PFSK-1 (cell line): Measurements from ENCODE around the gene CATSPER1. TPM values are rescaled to one million over a fixed set of nuclear protein-coding genes. Genes with fewer than 3 reads are reported as not detected.

Experiments
- FOXP2 ChIP-seq: optimal IDR thresholded peaks from 2 replicates; pipeline ENCODE3; 2011; ENCODE audit warnings: borderline replicate concordance, control low read depth, inconsistent platforms; ENCODE audit not compliant: insufficient read depth; ENCODE audit errors: extremely low read length, extremely low read depth
- POLR2AphosphoS5 ChIP-seq: IDR thresholded peaks from 2 replicates; pipeline ENCODE4 v1.6.1; 2012; ENCODE audit warnings: low read depth, mild to moderate bottlenecking, control low read depth, low read length, moderate library complexity
- SIN3A ChIP-seq: IDR thresholded peaks from 2 replicates; pipeline ENCODE4 v1.6.1; 2012; ENCODE audit warnings: mild to moderate bottlenecking, low read length, moderate library complexity, borderline replicate concordance; ENCODE audit not compliant: insufficient read depth
- TAF1 ChIP-seq: IDR thresholded peaks from 2 replicates; pipeline ENCODE4 v1.6.1; 2012; ENCODE audit warnings: low read length, control low read depth, borderline replicate concordance; ENCODE audit not compliant: insufficient read depth
- polyA plus RNA-seq: library from polyadenylated mRNA; unstranded; fragments of >200 nt; gene quantifications from one replicate; pipeline ENCODE4 v1.2.1, GENCODE V29; 2012; ENCODE audit warnings: low read depth, missing spikeins; ENCODE audit not compliant: insufficient read length
- TF ChIP-seq, protein P1 (sequence below), 2 experiments: IDR thresholded peaks; 2 replicates each; pipeline versions ENCODE4 v1.6.1 to v1.8.0; 2011 to 2012; ENCODE audit warnings: low read depth in 2 of 2, low read length in 2 of 2, control low read depth in 1 of 2, inconsistent platforms in 1 of 2, mild to moderate bottlenecking in 1 of 2, moderate library complexity in 1 of 2; ENCODE audit not compliant: insufficient read depth in 1 of 2

Gene CATSPER1
- not detected for polyA plus RNA-seq

DNA sequence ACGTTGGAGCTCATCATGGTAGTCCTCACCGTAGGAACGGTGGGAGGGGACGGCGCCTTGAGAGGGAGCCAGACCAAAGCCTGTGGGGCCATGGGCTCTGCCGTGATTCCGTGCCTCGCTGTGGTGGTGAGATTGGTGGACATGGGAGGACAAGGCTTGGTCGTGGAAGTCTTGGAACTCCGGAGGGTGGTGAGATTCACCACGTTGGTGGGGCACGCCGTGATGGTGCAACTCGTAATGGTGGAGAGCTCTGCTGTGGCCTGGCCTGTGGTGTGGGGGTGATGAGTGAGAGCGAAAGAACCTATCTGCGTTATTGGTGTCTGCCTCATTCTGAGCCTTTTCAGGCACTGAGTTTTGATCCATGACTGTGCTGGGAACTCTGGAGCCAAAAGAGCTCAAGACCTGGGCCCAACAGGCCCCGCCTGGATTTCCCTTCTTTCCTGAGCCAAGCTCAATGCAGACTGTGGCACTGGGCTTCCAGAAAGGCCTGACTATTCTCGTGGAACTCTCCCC lies at the start of gene CATSPER1:
TSS of gene CATSPER1 (minus strand) at position 463 of the 513 bp plus-strand sequence. CDS start at position 363, 100 bp downstream.
- TF ChIP-seq SIN3A (no peak), FOXP2 (no peak), POLR2AphosphoS5 (no peak), TAF1 (no peak)
- TF ChIP-seq, protein P1, sequence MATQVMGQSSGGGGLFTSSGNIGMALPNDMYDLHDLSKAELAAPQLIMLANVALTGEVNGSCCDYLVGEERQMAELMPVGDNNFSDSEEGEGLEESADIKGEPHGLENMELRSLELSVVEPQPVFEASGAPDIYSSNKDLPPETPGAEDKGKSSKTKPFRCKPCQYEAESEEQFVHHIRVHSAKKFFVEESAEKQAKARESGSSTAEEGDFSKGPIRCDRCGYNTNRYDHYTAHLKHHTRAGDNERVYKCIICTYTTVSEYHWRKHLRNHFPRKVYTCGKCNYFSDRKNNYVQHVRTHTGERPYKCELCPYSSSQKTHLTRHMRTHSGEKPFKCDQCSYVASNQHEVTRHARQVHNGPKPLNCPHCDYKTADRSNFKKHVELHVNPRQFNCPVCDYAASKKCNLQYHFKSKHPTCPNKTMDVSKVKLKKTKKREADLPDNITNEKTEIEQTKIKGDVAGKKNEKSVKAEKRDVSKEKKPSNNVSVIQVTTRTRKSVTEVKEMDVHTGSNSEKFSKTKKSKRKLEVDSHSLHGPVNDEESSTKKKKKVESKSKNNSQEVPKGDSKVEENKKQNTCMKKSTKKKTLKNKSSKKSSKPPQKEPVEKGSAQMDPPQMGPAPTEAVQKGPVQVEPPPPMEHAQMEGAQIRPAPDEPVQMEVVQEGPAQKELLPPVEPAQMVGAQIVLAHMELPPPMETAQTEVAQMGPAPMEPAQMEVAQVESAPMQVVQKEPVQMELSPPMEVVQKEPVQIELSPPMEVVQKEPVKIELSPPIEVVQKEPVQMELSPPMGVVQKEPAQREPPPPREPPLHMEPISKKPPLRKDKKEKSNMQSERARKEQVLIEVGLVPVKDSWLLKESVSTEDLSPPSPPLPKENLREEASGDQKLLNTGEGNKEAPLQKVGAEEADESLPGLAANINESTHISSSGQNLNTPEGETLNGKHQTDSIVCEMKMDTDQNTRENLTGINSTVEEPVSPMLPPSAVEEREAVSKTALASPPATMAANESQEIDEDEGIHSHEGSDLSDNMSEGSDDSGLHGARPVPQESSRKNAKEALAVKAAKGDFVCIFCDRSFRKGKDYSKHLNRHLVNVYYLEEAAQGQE (IDR thresholded peaks at IDR 0.05; ENCODE audit: insufficient read depth in 1 of 2, low read depth in 2 of 2, low read length in 2 of 2) = no peak

DNA sequence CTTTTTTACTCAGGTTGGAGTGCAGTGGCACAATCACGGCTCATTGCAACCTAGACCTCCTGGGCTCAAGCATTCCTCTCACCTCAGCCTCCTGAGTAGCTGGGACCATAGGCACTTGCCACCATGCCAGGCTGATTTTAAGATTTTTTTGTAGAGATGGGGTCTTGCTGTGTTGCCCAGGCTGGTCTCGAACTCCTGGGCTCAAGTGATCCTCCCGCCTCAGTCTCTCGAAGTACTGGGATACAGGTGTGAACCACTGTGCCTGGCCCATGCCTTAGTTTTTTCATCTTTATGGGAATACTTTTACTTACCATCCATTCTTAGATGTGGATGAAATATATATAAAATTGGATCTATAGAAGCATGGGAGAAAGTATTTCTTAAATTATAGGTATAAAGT lies 49.0 kb upstream of the CATSPER1 start:
- TF ChIP-seq SIN3A (no peak), TAF1 (no peak), POLR2AphosphoS5 (no peak)
- TF ChIP-seq, protein P1 (IDR thresholded peaks at IDR 0.05; ENCODE audit: insufficient read depth in 1 of 2, low read depth in 2 of 2, low read length in 2 of 2) = no peak

DNA sequence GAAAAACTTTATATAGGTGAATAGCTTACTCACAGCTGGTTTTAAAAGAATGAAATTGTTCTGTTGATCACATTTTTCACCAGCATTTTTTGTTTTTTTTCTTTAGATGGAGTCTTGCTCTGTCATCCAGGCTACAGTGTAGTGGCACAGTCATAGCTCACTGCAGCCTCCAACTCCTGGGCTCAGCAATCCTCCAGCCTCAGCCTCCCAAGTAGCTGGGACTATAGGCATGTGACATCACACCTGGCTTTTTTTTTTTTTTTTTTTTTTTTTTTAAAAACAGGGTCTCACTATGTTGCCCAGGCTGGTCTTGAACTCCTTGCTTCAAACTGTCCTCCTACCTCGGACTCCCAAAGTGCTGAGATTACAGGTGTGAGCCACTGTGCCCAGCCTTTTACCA lies 47.4 kb upstream of the CATSPER1 start:
- TF ChIP-seq FOXP2 (no peak), TAF1 (no peak), POLR2AphosphoS5 (no peak)

DNA sequence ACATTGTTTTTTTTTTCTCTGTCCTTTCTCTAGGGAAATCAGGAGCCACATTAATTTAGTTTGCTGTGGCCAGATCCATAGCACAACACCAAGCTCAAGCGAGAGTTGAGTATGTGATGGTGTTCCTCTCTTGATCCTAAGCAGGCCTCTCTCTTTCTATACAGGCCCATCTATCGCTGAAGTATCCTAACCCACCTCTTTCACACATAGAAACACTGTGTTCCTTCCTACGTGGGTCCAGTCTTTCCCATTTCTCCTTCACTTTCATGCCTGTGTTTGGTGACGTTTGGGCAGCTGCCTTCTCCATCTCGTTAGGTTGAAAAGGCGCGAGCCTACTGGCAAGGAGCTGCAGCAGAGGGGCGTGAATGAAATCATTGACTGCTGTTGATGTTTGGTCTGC lies 46.2 kb upstream of the CATSPER1 start:
- TF ChIP-seq POLR2AphosphoS5 = no peak
- no peak for TF ChIP-seq FOXP2
- TF ChIP-seq SIN3A = no peak

DNA sequence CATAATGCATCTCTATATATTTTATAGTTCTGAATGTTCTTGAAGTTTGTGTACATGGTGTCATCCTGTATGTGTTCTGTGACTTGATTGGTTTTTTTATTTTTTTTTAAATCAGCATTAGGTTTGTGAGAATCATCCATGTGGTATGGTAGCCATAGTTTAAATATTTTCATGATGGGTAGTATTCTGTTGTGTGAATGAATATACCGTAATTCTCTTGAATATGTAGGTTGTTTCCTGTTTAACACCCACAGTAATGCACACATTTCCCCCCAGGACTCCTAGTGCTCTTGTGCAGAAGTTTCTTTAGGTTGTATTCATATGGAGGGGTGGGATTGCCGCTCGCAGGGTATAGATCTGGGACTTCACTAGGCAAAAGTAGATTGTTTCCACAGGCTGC lies 45.8 kb upstream of the CATSPER1 start:
- TF ChIP-seq TAF1 = no peak
- TF ChIP-seq, protein P1 (IDR thresholded peaks at IDR 0.05; ENCODE audit: insufficient read depth in 1 of 2, low read depth in 2 of 2, low read length in 2 of 2) = no peak
- no peak for TF ChIP-seq SIN3A
- no peak for TF ChIP-seq POLR2AphosphoS5
- no peak for TF ChIP-seq FOXP2

DNA sequence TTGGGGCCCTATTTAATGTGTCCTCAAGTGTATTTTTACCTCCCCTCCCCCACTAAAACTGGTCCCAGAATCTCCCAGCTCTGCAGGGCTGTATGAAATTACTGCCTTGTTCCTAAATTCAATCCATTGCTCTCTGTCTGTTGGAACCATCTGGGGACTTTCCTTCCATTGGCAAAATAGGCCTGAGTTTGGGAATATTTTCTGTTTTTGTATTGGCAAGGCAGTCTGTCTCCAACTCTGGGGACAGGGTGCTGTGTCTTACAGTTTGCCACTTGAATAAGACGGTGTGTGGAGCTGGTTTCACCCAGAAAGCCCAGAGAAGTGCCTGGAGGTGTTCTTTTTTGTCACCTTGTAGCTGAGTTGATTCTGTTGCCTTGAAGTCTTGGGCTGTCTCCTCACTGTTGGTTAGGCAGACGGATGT lies 45.1 kb upstream of the CATSPER1 start:
- no peak for TF ChIP-seq TAF1
- no peak for TF ChIP-seq FOXP2
- TF ChIP-seq, protein P1 (IDR thresholded peaks at IDR 0.05; ENCODE audit: insufficient read depth in 1 of 2, low read depth in 2 of 2, low read length in 2 of 2) = no peak
- TF ChIP-seq POLR2AphosphoS5 = no peak
- no peak for TF ChIP-seq SIN3A
